KMS-11 (cell line): ENCODE results near the gene IL21.
A peak's percentile ranks its signal among the peaks of the same experiment; 100 is the strongest.

ENCODE experiments used
- H2AFZ ChIP-seq: fragments of 200-600 bp; sonication (generic); 2 replicates; pipeline ENCODE4 v1.6.1; 2016; ENCODE audit warnings: antibody characterized with exemption, mixed run types, low read depth
- H3K27ac ChIP-seq: fragments of 200-600 bp; sonication (generic); 2 replicates; pipeline ENCODE4 v1.6.1; 2016; ENCODE audit warnings: mild to moderate bottlenecking, mixed run types
- H3K27me3 ChIP-seq: fragments of 200-600 bp; sonication (generic); 2 replicates; pipeline ENCODE4 v1.6.1; 2017; ENCODE audit warnings: mild to moderate bottlenecking, low read depth, mixed run types, moderate library complexity; ENCODE audit not compliant: insufficient read depth
- H3K36me3 ChIP-seq: fragments of 200-600 bp; sonication (generic); 2 replicates; pipeline ENCODE4 v1.6.1; 2017; ENCODE audit warnings: mild to moderate bottlenecking, mixed run types; ENCODE audit not compliant: insufficient read depth
- H3K4me1 ChIP-seq: fragments of 200-600 bp; sonication (generic); 2 replicates; pipeline ENCODE4 v1.6.1; 2016; ENCODE audit warnings: mild to moderate bottlenecking, low read depth, mixed run types; ENCODE audit not compliant: poor library complexity, severe bottlenecking
- H3K4me2 ChIP-seq: fragments of 200-600 bp; sonication (generic); 2 replicates; pipeline ENCODE4 v1.7.0; 2016; ENCODE audit warnings: mild to moderate bottlenecking, mixed run types
- H3K4me3 ChIP-seq: fragments of 200-600 bp; sonication (generic); IDR thresholded peaks from 2 replicates; pipeline ENCODE4 v1.6.1; 2017; ENCODE audit warnings: low read depth, low read length, mixed read lengths; ENCODE audit not compliant: insufficient read depth
- H3K79me2 ChIP-seq: fragments of 200-600 bp; sonication (generic); 2 replicates; pipeline ENCODE4 v1.6.1; 2016; ENCODE audit warnings: low read depth, mixed run types; ENCODE audit not compliant: insufficient read depth
- H3K9ac ChIP-seq: fragments of 200-600 bp; sonication (generic); 2 replicates; pipeline ENCODE4 v1.6.1; 2016; ENCODE audit warnings: mild to moderate bottlenecking, mixed run types
- H4K20me1 ChIP-seq: fragments of 200-600 bp; sonication (generic); 2 replicates; pipeline ENCODE4 v1.6.1; 2016; ENCODE audit warnings: mild to moderate bottlenecking, mixed run types; ENCODE audit not compliant: insufficient read depth
- TF ChIP-seq, protein P1 (sequence below): fragments of 200-600 bp; sonication (generic); conservative IDR thresholded peaks from 2 replicates; pipeline ENCODE4 v1.6.1; 2017; ENCODE audit warnings: low read depth, mild to moderate bottlenecking, antibody characterized with exemption, low read length, moderate library complexity, mixed read lengths

The IL21 gene

DNA sequence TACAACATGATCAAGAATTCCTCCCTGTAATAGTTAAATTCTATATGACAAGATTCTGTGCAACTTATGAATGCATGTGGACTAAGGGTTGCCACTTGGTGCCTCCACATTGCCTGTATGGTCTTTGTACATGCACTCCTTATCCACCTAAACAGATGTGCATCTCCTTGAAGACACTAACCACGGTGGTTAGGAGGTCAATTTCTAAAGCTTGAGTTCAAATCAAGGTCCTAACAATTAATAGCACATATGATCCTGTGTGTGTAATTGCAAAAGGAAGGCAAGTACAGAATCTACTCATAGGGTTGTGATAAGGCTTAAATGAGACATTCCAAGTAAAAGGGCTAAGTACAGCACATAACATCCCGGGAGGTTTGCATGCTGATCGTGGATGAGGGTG is 1.5 kb upstream of the IL21 start:
- H3K4me3 ChIP-seq = no peak overlapping the region
- TF ChIP-seq, protein P1, sequence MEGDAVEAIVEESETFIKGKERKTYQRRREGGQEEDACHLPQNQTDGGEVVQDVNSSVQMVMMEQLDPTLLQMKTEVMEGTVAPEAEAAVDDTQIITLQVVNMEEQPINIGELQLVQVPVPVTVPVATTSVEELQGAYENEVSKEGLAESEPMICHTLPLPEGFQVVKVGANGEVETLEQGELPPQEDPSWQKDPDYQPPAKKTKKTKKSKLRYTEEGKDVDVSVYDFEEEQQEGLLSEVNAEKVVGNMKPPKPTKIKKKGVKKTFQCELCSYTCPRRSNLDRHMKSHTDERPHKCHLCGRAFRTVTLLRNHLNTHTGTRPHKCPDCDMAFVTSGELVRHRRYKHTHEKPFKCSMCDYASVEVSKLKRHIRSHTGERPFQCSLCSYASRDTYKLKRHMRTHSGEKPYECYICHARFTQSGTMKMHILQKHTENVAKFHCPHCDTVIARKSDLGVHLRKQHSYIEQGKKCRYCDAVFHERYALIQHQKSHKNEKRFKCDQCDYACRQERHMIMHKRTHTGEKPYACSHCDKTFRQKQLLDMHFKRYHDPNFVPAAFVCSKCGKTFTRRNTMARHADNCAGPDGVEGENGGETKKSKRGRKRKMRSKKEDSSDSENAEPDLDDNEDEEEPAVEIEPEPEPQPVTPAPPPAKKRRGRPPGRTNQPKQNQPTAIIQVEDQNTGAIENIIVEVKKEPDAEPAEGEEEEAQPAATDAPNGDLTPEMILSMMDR = no peak
- no peaks in the 10 kb centered on the region for H4K20me1 ChIP-seq
- peaks cover 22% of the 10 kb centered on the region for H3K4me1 ChIP-seq
- no peak overlapping the region for H2AFZ ChIP-seq
- H3K36me3 ChIP-seq = no peaks in the 10 kb centered on the region
- H3K27me3 ChIP-seq = no peaks in the 10 kb centered on the region
- H3K4me2 ChIP-seq = no peak overlapping the region
- H3K27ac ChIP-seq = no peak overlapping the region
- H3K9ac ChIP-seq = no peak overlapping the region
- H3K79me2 ChIP-seq = no peaks in the 10 kb centered on the region

DNA sequence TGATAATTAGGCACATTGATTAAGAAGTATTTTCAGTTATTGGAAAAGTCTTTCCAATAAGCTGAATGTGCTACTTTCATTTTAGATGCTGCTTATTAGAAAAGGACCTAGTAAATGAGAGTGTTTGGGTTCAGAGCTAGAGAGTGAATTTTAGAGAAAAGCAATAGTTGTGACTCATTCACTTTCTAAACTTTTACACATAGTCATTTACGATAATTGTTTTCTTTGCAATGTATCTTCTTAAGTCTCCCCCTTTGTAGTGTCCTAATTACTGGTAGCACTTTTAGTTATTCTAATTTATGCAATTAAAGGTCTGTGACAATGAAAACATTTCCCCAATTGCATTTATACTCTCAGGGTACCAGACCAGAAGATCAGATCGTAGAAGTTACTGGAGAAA is 1.3 kb downstream of the IL21 start:
- no peaks in the 10 kb centered on the region for H4K20me1 ChIP-seq
- no peak overlapping the region for H3K27ac ChIP-seq
- H3K9ac ChIP-seq = no peak overlapping the region
- H3K4me3 ChIP-seq = no peak overlapping the region
- no peak overlapping the region for H3K4me2 ChIP-seq
- H3K27me3 ChIP-seq = no peaks in the 10 kb centered on the region
- H2AFZ ChIP-seq = no peak overlapping the region
- H3K4me1 ChIP-seq = peaks cover 49% of the 10 kb centered on the region
- TF ChIP-seq, protein P1 = no peak
- no peaks in the 10 kb centered on the region for H3K79me2 ChIP-seq
- no peaks in the 10 kb centered on the region for H3K36me3 ChIP-seq

DNA sequence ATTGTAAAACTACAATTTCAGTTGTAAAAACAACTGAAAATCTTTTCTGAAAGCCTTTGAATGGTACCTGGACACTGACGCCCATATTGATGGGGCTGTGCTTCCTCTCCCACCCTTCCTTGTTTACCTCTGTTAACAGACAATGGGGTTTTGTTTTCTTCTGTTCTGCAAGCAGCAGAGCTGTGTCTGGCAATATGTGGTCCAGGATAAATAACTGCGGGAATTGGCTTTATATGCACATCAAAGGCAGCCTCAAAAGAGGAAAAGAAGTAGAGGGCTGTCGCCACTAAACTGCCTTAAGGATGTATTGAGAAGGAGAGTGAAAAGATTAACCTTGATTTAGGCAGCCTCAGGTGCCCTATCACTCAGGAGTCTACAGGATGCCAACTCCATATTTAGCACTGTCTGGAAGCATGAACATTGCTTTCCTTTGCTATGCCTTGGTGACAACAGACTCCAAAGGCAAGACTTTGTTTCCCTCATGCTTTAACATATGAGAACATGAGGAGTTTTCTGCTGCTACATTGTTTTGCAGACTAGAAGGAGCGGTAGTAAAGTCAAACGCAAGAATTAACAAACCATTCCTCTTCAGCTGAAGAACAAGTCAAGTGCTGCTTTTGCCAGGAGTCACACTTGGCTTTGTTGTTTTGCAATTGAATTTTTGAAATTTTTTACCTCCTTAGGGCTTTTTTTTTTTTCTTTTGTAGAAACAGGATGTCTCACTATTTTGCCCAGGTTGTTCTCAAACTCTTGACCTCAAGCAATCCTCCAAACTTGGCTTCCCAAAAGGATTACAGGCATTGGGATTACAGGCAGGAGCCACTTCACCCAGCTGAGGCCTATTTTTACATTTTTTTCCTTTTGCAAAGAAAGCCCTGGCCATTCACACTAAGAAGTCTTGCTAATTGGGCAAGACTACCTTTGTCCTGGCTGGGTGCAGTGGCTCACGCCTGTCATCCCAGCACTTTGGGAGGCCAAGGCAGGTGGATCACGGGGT is 3.0 kb downstream of the IL21 start:
- H3K4me3 ChIP-seq = no peak overlapping the region
- H2AFZ ChIP-seq = peak overlapping the region; percentile 52
- TF ChIP-seq, protein P1 = no peak
- H3K27me3 ChIP-seq = no peaks in the 10 kb centered on the region
- H3K79me2 ChIP-seq = no peaks in the 10 kb centered on the region
- H3K4me2 ChIP-seq = peak overlapping the region; percentile 94
- H4K20me1 ChIP-seq = no peaks in the 10 kb centered on the region
- H3K36me3 ChIP-seq = no peaks in the 10 kb centered on the region
- peak overlapping the region; percentile 19; the same call in 1 of the 2 replicates for H3K9ac ChIP-seq
- H3K27ac ChIP-seq = peak overlapping the region; percentile 63
- peaks cover 53% of the 10 kb centered on the region for H3K4me1 ChIP-seq

DNA sequence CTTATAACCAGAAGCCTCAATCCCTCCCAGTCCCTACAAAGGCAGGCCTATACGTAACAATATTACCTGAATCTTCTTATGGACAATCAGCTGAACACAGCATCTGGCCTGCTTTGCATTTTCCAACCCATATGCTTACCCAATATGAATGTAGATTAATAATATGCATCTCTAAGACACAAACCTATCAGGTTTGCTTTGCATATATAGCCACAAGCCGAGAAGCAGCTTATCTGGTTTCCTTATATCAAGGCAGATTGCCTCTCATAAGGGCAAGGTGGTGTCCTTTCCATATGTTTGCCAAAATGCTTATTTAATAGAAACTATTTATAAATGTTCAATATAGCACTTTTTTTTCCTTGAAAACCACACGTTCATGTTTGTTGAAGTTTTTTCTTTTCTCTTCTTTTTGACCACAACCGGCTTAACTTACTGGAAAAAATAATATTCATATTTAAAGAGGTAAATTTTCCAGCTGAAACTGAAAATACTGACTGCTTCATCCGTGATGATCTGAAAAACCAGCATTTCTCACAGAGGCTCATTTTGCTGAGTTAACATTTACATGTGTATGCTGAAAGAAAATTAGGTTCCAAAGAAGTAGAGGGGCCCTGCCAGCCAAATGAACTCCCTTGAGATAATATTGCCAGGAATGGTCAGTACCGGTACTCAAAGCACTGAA is 3.8 kb downstream of the IL21 start:
- no peaks in the 10 kb centered on the region for H4K20me1 ChIP-seq
- H3K79me2 ChIP-seq = no peaks in the 10 kb centered on the region
- H3K9ac ChIP-seq = peak overlapping the region; percentile 19; the same call in 1 of the 2 replicates
- no peaks in the 10 kb centered on the region for H3K36me3 ChIP-seq
- H3K27ac ChIP-seq = peak overlapping the region; percentile 63
- TF ChIP-seq, protein P1 = no peak
- no peak overlapping the region for H3K4me3 ChIP-seq
- H3K4me2 ChIP-seq = peak overlapping the region; percentile 94
- H2AFZ ChIP-seq = peak overlapping the region; percentile 52
- no peaks in the 10 kb centered on the region for H3K27me3 ChIP-seq
- peaks cover 53% of the 10 kb centered on the region for H3K4me1 ChIP-seq
